Measurements from ENCODE around the gene TTLL9.

DNA sequence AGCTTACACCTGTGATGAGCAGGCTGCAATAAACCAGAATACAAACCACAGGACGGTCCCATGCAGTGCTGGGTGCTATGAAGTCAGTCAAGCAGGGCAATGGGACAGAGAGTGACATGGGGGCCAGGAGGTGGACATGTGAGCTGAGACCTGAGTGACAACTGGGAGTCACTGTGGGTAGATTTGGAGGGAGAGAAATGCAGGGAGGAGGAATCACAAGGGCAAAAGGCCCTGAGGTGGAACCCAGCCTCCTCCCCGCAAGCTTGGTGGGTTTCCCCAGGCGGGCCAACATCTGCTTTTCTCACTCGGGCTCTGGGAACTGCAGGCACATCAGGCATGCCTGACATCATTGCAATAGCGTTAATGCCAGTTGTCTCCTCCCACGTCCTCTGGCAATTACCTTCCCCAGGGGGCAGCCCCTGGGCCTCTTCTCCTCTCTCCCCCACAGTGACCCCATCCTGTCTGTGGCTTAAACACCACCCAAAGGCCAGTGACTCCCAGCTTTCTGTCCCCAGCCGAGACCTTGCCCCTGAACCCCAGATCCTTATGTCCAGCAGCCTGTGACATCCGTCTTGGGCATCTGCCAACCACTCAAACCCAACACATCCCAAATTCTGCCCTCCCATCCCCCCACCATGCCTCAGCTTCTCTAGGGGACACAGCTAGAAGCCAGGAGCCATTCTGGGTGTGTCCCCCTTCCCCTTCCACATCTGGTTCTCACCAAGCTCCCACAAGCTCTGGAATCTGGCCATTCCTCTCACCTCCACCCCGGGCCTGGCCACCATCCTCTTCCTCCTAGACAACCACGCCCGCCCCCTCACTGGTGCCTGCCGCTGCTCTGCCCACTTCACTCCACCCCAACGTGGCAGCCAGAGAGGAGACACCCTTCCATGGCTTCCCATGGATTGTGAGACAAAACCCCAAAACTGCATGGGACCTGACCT, 53.2 kb downstream of the TTLL9 start:
- TF ChIP-seq, protein P1, sequence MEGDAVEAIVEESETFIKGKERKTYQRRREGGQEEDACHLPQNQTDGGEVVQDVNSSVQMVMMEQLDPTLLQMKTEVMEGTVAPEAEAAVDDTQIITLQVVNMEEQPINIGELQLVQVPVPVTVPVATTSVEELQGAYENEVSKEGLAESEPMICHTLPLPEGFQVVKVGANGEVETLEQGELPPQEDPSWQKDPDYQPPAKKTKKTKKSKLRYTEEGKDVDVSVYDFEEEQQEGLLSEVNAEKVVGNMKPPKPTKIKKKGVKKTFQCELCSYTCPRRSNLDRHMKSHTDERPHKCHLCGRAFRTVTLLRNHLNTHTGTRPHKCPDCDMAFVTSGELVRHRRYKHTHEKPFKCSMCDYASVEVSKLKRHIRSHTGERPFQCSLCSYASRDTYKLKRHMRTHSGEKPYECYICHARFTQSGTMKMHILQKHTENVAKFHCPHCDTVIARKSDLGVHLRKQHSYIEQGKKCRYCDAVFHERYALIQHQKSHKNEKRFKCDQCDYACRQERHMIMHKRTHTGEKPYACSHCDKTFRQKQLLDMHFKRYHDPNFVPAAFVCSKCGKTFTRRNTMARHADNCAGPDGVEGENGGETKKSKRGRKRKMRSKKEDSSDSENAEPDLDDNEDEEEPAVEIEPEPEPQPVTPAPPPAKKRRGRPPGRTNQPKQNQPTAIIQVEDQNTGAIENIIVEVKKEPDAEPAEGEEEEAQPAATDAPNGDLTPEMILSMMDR (IDR thresholded peaks at IDR 0.05), result no peak
- no peak for TF ChIP-seq POLR2A (IDR thresholded peaks at IDR 0.05)
- TF ChIP-seq POLR2AphosphoS5 (IDR thresholded peaks at IDR 0.05), result no peak

Measured in prostate gland (tissue), 2 donors.